Medulla oblongata (tissue), 1 donor: ENCODE results near the gene CD46.
A peak's percentile ranks its signal among the peaks of the same experiment; 100 is the strongest.

Experiments used
- DNase-seq: peaks from one replicate; pipeline ENCODE4 v3.0.0-alpha.2; 2015; ENCODE audit errors: extremely low spot score

The CD46 gene

GRCh38 chr1:207813512-207813881 lies 61.6 kb downstream of the CD46 start:
- DNase-seq = no peak

DNA sequence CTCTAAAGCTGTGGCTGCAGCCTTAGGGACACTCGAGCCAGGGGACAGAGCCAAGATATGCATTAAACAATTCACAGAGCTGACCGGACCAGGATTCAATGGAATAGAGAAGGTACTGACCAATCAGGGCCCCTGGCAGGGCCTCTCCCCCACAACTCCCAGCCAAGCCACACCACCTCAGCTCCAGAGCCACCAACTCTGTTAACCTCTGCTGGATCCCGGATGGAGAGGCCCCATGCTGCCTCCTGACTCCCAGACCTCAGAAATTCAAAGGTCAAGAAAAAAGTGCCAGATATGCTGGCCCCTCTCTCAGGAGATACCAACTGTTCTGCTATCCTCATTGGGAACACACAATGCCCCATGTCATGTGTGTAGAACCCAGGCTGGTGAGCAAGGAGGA lies 62.1 kb downstream of the CD46 start:
- DNase-seq = no peak

DNA sequence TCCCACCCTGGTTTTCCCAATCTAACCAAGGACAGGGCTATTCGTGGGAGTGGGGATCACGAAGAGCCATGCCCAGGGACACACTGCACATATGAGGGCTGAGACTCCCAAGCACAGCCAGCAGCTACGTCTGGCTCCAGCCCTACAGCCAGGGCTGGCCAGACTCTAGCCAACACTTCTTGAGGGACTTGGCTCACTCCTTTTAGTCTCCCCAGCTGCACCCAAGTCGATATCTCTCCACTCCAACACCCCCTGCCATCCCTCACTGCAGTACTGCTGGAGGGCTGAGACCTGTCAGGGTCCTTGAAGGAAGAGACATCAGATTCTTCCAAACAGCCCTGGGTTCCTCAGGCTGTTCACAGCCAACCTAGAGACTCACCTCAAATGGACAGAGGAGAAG lies 62.6 kb downstream of the CD46 start:
- DNase-seq = no peak

GRCh38 chr1:207815466-207815865 lies 63.6 kb downstream of the CD46 start:
- no peak for DNase-seq

GRCh38 chr1:207815913-207816291 lies 64.0 kb downstream of the CD46 start:
- no peak for DNase-seq

- no peak for DNase-seq
Measured at GRCh38 chr1:207817166-207817565, 65.3 kb downstream of the CD46 start.

DNA sequence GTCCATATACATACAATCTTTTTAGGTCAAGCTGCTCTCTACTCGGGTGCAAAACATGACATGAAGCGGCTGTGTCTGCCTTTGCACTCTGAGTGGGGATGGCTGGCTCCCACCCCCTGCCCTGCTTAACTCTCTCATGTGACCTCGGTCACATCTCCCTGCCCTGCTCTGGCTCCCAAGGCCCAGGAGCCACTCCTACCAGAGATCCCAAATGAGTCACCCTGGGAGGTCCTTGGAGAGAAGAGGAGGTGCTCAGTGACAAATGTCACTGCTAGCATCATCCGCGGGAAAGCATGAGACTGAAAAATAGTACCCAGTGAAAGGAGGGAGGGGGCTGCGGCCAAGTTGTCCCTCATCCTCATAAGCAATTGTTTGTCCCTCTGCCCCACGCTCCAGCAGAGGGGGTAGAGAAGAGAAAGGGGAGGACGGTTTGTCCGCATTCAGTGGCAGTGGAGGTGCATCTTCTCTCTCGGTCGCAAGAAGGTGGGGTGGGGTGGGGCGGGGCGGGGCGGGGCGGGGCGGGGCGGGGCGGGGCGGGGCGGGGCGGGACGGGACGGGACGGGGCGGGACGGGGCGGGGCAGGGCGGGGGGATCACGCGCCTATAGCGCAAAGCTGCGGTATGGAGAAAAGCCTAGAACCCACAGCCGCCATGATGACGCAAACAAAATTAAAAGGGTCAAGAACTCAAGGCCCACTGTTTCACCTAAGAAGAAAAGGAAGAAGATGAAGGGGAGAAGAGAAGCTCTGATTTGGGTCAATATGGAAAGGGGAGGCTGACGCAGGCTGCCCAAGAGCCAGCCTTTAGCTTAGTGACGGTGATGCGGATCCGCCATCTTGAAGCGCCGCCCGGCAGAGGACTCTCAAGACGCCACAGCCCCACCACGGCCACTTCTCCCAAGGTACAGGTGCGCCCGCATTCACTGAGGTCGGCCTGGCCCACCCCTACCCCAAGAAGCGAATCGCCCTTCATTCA lies 66.2 kb downstream of the CD46 start:
- DNase-seq = no peak

- DNase-seq = peak; percentile 47
Measured at GRCh38 chr1:207818971-207819451, 67.2 kb downstream of the CD46 start.

DNA sequence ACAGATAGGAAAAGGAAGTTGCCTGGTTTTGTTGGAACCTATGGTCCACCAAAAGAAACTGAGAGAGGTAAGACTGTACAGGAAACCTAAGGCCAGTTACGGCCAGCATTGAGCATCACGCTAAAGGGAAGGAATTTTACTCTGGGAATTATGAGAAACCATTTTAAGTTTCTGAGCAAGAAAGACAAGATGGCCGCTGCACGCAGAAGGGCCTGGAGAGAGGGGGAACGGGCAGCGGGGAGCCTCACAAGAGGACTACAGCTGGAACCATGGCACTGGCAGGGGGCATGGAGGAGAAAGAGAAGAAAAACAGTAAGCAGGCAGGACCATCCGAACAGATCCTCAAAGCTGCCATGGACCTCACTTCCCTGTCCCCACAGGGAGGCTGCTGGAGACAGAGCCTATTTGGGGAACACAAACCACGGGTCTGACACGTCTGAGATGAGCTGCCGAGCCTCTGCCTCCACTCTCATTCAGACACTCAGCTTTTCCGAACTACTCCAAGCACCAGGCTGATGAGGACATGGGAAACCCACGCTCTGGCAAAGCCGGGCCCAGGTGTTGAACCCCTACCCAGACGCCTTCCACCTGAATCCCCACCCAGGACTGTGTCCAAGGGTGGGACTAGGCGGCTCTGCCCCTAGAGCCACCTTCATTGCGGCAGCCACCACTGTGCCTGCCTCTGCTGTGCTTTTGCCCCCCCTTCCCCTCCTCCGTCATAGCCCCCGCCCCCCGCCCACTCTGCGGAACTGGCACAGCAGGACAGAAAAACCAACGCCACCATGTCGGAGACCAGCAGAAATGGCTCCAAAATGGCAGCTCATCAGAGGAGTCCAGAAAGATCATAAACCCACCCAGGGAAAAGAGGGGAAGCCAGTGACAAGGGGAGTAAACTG lies 69.0 kb downstream of the CD46 start:
- DNase-seq = peak; percentile 61

- no peak for DNase-seq
Measured at GRCh38 chr1:207821464-207822045, 69.7 kb downstream of the CD46 start.

- DNase-seq = no peak
Measured at GRCh38 chr1:207822124-207822601, 70.3 kb downstream of the CD46 start.

- DNase-seq = peak; percentile 100
Measured at GRCh38 chr1:207822602-207823451, 71.0 kb downstream of the CD46 start.

- no peak for DNase-seq
Measured at GRCh38 chr1:207823531-207823879, 71.7 kb downstream of the CD46 start.

DNA sequence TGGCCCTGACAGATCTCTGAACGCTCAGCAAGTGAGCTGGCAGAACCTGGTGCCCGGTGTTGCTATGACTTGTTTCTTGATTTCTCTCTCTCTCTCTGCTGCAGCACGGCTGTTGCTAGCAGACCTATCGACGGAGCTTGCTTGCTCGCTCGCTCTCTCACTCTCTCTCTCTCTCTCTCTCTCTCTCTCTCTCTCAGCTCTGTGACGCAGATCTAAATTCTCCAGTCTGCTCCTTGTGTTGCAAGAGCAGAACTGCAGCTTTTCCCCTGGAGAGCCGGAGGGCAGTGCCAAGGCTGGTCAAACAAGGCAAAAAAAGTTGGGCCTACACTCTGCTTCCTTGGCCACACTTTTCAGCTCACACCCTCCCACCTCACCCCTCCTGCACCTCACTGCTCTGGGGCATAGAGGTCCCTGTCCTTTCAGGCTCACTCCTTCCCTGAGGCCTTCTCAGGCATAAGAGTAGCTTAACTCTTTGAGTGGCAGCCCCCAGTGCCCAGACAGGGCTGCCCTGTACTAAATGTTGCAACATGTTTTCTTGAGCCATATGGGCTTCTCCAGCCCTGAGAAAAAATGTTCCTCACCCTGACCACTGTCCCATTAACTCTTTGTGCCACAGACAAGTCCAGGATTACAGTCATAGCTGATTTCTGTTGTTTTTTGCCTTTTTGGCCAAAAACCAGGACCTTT lies 72.2 kb downstream of the CD46 start:
- DNase-seq = peak; percentile 97

DNA sequence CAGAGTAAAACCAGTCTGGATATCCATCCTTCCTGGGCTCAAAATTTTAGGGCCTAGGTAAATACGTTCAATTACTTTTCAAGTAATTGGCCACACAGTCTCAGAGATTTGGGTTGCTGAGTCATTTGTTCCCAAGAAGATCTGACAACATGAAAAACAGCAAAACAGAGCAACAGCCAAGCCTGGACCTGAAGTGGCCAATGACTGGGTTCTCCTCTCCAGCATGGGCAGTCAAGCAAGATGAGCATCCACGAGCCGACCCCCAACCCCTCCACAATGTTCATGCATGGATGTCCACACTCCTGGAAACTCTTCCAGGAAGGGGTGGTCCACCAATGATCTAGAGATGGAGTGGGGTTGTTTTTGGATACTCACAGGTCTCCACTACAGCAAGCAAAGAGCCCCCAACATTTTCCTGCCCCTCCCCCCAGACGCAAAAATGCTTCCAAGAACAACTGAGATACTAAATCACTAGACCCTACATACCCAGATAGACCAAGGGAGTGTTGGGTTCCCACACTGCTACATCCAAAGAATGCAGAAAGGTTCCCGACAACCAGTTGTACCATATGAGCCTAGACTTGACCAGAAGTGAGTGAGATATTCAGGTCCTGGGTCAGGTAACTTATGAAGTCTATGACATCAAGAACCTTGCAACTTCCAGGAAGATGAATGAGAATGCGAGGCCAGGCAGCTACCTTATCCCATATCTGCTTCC lies 73.0 kb downstream of the CD46 start:
- peak; percentile 28 for DNase-seq

- no peak for DNase-seq
Measured at GRCh38 chr1:207825409-207825695, 73.5 kb downstream of the CD46 start.

DNA sequence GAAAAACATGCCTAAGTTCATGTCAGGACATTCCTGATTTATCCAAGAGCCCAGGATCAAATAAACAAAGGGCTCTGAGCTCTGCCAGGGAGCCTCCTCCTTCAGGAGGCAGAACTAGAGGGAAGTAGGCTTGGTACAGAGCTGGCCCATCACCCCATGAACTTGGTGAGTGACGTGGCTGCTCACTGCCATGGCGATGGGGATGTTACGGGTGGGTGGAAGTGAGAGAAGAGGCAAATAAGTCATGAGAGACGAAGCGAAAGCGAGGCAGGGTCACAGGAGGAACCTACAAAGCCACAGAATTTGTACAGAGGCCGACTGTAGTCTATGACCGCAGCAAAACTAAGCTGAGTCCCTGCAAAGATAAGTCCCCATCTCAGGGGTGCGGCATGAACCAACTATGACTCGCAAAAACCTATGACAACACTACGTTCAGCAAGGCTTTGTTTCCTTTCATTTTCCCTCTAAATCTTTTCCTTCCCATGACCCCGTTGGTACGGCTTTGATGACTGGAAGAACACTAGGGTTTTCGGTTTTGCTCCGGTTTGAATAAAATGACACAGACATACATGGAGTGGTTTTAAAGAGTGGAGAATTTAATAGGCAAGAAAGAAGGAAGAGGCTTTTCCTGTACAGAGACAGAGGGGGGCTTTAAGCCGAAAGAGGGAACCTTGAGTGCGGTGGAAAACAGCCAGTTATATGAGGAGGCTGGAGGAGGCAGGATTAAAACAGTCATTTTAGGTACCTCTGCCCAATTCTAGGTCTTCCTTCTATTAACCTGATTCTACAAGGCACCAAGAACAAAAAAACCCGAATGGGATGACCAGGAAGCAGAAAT lies 74.1 kb downstream of the CD46 start:
- DNase-seq = peak; percentile 91

DNA sequence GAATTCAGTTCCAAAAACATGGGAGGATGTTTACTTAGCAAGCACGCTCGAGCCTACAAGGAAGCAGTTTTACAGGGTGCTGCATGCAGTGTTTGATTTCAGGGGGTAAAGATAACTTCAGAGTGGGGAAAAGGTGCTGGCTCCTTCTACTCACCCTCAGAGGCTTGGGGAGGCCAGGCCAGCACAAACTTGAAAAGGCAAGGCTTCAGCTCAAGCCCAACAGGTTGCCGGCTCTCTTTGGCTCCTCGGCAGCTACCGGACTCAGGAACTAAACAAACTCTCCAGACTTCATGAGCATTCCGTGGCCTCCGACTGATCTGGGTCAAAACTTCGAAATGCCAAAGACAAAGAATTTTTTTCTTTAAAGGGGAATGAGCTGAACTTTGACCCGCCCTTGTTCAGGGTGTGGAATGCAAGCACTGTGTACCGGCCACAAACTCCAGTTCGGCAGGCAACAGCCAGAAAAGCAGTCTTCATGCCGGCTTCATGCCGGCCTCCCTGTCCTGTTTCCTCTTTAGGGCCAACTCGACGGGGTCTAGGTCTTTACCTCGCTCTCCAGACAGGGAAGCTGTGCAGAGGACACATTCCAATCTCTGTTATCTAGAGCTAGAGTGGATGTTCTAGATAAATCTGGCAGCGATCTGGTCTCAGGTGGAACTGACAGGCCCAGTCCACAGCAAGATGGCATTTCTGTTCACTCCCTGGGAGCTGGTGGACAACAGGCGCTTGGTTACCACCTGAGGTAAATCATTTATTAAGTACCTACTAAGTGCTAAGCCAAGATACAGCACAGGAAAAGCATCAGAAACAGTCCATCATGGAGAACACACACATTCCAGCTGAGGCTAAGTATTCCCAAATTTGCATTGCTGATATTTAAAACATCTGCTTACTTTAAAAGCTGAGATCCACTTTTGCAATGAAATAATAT lies 75.0 kb downstream of the CD46 start:
- DNase-seq = peak; percentile 35
